Endothelial cell of umbilical vein (primary cell): ENCODE results near the gene WNT7B. TPM values are rescaled to one million over a fixed set of nuclear protein-coding genes. Genes with fewer than 3 reads are reported as not detected.

Source experiments
- BruUV-seq: library from RNA; stranded (reverse); fragments of 400-500 nt; replicated peaks from 2 replicates; lab custom pipeline; 2021; lab: Mats Ljungman, UMichigan
- CTCF ChIA-PET: fragments of 300-600, 350-600 bp; sonication (Branson Sonifier 250); formaldehyde crosslinking; loops from one replicate; lab custom pipeline; 2021; ENCODE audit warnings: antibody characterized with exemption, inconsistent platforms; lab: Charles Lee
- POLR2A ChIA-PET: fragments of 300-600, 350-600 bp; sonication (Branson Sonifier 250); formaldehyde crosslinking; loops from one replicate; lab custom pipeline; 2021; ENCODE audit warnings: antibody characterized with exemption, inconsistent platforms; lab: Charles Lee
- DNase-seq: peaks from one replicate; pipeline ENCODE4 v3.0.0-alpha.2; 2011; ENCODE audit warnings: low read depth, low spot score
- FAIRE-seq: peaks from 2 replicates; lab custom pipeline; 2011; peaks lifted over from hg19 to GRCh38; lab: Jason Lieb, UNC
- H2AFZ ChIP-seq: 2 replicates; pipeline ENCODE4 v1.6.0; 2012; ENCODE audit warnings: low read depth, low read length, control low read depth, inconsistent platforms
- H3K27ac ChIP-seq: 2 replicates; pipeline ENCODE4 v1.5.1; 2011; ENCODE audit warnings: low read depth, mild to moderate bottlenecking, control low read depth, low read length, moderate library complexity; ENCODE audit not compliant: insufficient read depth
- H3K27me3 ChIP-seq, 2 experiments: 2 replicates each; pipeline versions ENCODE4 v1.6.0 to v1.6.1; 2011; ENCODE audit warnings: low read length in 2 of 2, mixed read lengths in 1 of 2; ENCODE audit not compliant: control insufficient read depth in 2 of 2, insufficient read depth in 2 of 2
- H3K36me3 ChIP-seq, 2 experiments: 2 replicates in 1 of 2; 3 replicates in 1 of 2; pipeline ENCODE4 v1.5.1; 2011; ENCODE audit warnings: low read length in 2 of 2, mild to moderate bottlenecking in 1 of 2, moderate library complexity in 1 of 2; ENCODE audit not compliant: control insufficient read depth in 2 of 2, insufficient read depth in 2 of 2; ENCODE audit errors: extremely low read depth in 1 of 2
- H3K4me1 ChIP-seq: 3 replicates; pipeline ENCODE4 v1.5.1; 2011; ENCODE audit warnings: mild to moderate bottlenecking, low read length; ENCODE audit not compliant: control insufficient read depth, insufficient read depth; ENCODE audit errors: extremely low read depth
- H3K4me2 ChIP-seq: 2 replicates; pipeline ENCODE4 v1.6.1; 2011; ENCODE audit warnings: low read length, control low read depth, mixed read lengths; ENCODE audit not compliant: insufficient read depth
- H3K4me3 ChIP-seq, 3 experiments: fragments of 200-600 bp in 1 of 3; sonication (generic), shearing (Covaris generic) in 1 of 3; replicated peaks in 1 of 3; 2 replicates each; pipeline ENCODE4 v1.5.1; 2011 to 2016; ENCODE audit warnings: control low read depth in 3 of 3, low read length in 3 of 3, mild to moderate bottlenecking in 2 of 3, inconsistent platforms in 1 of 3, low read depth in 1 of 3, moderate library complexity in 1 of 3; ENCODE audit not compliant: insufficient read depth in 1 of 3
- H3K79me2 ChIP-seq: 2 replicates; pipeline ENCODE4 v1.6.0; 2012; ENCODE audit warnings: low read length, inconsistent platforms; ENCODE audit not compliant: control insufficient read depth, insufficient read depth
- H3K9ac ChIP-seq: replicated peaks from 2 replicates; pipeline ENCODE3; 2011; ENCODE audit warnings: low read length, control low read depth; ENCODE audit not compliant: insufficient read depth; ENCODE audit errors: extremely low read depth
- H3K9me1 ChIP-seq: replicated peaks from 3 replicates; pipeline ENCODE4 v1.6.0; 2011; ENCODE audit warnings: mild to moderate bottlenecking, low read length; ENCODE audit not compliant: control insufficient read depth, insufficient read depth; ENCODE audit errors: extremely low read depth
- H3K9me3 ChIP-seq: replicated peaks from 2 replicates; pipeline ENCODE4 v1.5.1; 2012; ENCODE audit warnings: low read length, inconsistent platforms; ENCODE audit not compliant: control insufficient read depth, insufficient read depth
- H4K20me1 ChIP-seq: replicated peaks from 2 replicates; pipeline ENCODE3; 2011; ENCODE audit warnings: mild to moderate bottlenecking, low read length; ENCODE audit not compliant: control insufficient read depth, insufficient read depth; ENCODE audit errors: extremely low read depth
- FOS ChIP-seq: IDR thresholded peaks from 2 replicates; pipeline ENCODE4 v1.6.1; 2011; ENCODE audit warnings: mild to moderate bottlenecking, low read length, moderate library complexity, borderline replicate concordance; ENCODE audit not compliant: insufficient read depth
- GATA2 ChIP-seq: IDR thresholded peaks from 2 replicates; pipeline ENCODE4 v1.7.0; 2011; ENCODE audit warnings: low read depth, mild to moderate bottlenecking, moderate library complexity, mixed read lengths, low read length; ENCODE audit not compliant: insufficient read length, insufficient read depth
- JUN ChIP-seq: IDR thresholded peaks from 2 replicates; pipeline ENCODE4 v1.6.1; 2011; ENCODE audit warnings: borderline replicate concordance, low read depth; ENCODE audit not compliant: insufficient read length, insufficient read depth
- MYC ChIP-seq: IDR thresholded peaks from one replicate; pipeline ENCODE4 v1.6.1; 2011; ENCODE audit warnings: mild to moderate bottlenecking, low read depth, low read length
- POLR2A ChIP-seq: IDR thresholded peaks from 2 replicates; pipeline ENCODE4 v1.6.1; 2012; ENCODE audit warnings: low read depth, mild to moderate bottlenecking, control low read depth, low read length
- dilution Hi-C: fragments of 300-500 bp; cut with MboI; formaldehyde crosslinking; loops from one replicate; pipeline ENCODE4 v1.15.0; 2019; ENCODE audit warnings: low sequenced_read_pairs; ENCODE audit not compliant: extremely low pct_ligation_motif_present
- intact Hi-C: fragments of 100-400 bp; cut with micrococcal nuclease; formaldehyde crosslinking; loops from one replicate; pipeline ENCODE4 v1.10.0; 2022
- polyA plus RNA-seq, 4 experiments: library from polyadenylated mRNA; depleted of rRNA in 3 of 4; stranded (reverse) in 3 of 4; unstranded in 1 of 4; fragments of >200 nt; gene quantifications; 2 replicates each; pipeline versions ENCODE4 v1.2.1 to v1.2.3, GENCODE V29; 2011 to 2012; ENCODE audit warnings: missing spikeins in 1 of 4
- total RNA-seq: library from RNA; stranded (reverse); gene quantifications from 2 replicates; pipeline ENCODE4 v1.2.3, GENCODE V29; 2021
- TF ChIP-seq, protein P1 (sequence below), 2 donors: IDR thresholded peaks; 1 replicate in 1 of 2; 2 replicates in 1 of 2; pipeline ENCODE4 v1.5.1; 2011; ENCODE audit warnings: low read length in 2 of 2, mild to moderate bottlenecking in 2 of 2, moderate library complexity in 2 of 2, control low read depth in 1 of 2, inconsistent platforms in 1 of 2, low read depth in 1 of 2; ENCODE audit not compliant: insufficient read depth in 1 of 2; ENCODE audit errors: extremely low read depth in 1 of 2

WNT7B gene
- total and polyA plus RNA-seq, 2 donors (not counting 3 experiments of a cell fraction or from before 2014, with no cell fraction given): not detected

DNA sequence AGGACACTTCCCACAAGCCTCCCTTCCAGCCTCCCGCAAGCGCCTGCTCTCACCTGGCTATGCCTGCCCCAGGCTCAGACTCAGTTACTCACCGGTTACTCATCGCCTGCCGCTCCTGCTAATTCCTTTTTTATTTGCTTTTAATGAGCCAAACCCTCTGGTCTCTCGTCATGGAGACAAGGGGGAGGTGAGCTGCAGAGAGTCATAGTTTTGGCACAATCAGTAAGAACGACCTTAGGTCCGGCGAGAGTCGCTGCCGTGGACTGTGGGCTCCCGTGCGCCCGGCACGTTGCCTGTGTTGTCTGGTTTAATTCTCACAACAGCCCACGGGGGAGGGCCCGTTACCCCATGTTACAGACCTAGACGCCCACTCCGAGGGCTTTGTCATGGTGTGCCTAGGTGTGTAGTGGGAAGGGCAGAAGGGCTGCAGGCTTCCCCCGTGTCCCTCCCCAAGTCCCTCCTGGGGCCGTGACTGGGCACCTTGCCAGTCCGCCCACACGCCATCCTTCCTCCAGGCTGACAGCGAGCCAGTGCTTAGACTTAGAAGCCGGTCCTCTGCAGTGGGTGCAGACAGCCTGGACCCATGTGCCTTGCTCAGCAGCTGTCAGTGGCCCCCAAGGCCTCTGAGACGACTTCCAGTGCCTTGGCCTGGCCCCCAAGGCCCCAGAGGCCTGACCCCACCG, 42.2 kb downstream of the WNT7B start:
- intact Hi-C loops: no loop called here
- DNase-seq (no peak), FAIRE-seq (no peak)
- Histone ChIP-seq H3K27me3 (no peaks in the 10 kb centered on the region), H3K9me1 (no peaks in the 10 kb centered on the region), H4K20me1 (no peaks in the 10 kb centered on the region), H3K4me1 (no peaks in the 10 kb centered on the region), H3K79me2 (no peaks in the 10 kb centered on the region), H3K36me3 (no peaks in the 10 kb centered on the region), H3K9me3 (no peaks in the 10 kb centered on the region), H3K4me2 (no peak overlapping the region), H3K4me3 (no peak overlapping the region), H3K27ac (no peak overlapping the region), H3K9ac (no peak overlapping the region), H2AFZ (no peak overlapping the region)
- no TSS peak for BruUV-seq
- TF ChIP-seq JUN (no peak), FOS (no peak), MYC (no peak), GATA2 (no peak), POLR2A (no peak)
- TF ChIP-seq, protein P1, sequence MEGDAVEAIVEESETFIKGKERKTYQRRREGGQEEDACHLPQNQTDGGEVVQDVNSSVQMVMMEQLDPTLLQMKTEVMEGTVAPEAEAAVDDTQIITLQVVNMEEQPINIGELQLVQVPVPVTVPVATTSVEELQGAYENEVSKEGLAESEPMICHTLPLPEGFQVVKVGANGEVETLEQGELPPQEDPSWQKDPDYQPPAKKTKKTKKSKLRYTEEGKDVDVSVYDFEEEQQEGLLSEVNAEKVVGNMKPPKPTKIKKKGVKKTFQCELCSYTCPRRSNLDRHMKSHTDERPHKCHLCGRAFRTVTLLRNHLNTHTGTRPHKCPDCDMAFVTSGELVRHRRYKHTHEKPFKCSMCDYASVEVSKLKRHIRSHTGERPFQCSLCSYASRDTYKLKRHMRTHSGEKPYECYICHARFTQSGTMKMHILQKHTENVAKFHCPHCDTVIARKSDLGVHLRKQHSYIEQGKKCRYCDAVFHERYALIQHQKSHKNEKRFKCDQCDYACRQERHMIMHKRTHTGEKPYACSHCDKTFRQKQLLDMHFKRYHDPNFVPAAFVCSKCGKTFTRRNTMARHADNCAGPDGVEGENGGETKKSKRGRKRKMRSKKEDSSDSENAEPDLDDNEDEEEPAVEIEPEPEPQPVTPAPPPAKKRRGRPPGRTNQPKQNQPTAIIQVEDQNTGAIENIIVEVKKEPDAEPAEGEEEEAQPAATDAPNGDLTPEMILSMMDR (IDR thresholded peaks at IDR 0.05; ENCODE audit: extremely low read depth in 1 of 2, insufficient read depth in 1 of 2, low read depth in 1 of 2, low read length in 2 of 2): no peak
- ChIA-PET POLR2A (no interaction called here), CTCF (no interaction called here)
- dilution Hi-C loops: no loop called here
